IPS DF 6.9 (cell line): ENCODE data around the gene ZBTB6.
"Not testable (repeated sequence)": the region's sequence is repeated elsewhere in the genome, so short reads cannot be mapped to it uniquely, and the experiment has no call there.

Source experiments
- DNase-seq: peaks from one replicate; pipeline ENCODE4 v3.0.0-alpha.2; 2013; ENCODE audit warnings: low read depth, low spot score
- H3K27ac ChIP-seq: one replicate; pipeline ENCODE4 v1.5.1; 2013; ENCODE audit warnings: low read length, control low read depth
- H3K27me3 ChIP-seq: 2 replicates; pipeline ENCODE4 v1.6.1; 2013; ENCODE audit warnings: mild to moderate bottlenecking, low read length; ENCODE audit not compliant: control insufficient read depth, insufficient read depth
- H3K36me3 ChIP-seq: 2 replicates; pipeline ENCODE4 v1.6.1; 2013; ENCODE audit warnings: low read length; ENCODE audit not compliant: control insufficient read depth, insufficient read depth
- H3K4me1 ChIP-seq: 2 replicates; pipeline ENCODE4 v1.6.1; 2013; ENCODE audit warnings: low read length; ENCODE audit not compliant: control insufficient read depth, insufficient read depth
- H3K4me3 ChIP-seq: 2 replicates; pipeline ENCODE4 v1.5.1; 2013; ENCODE audit warnings: mild to moderate bottlenecking, low read length
- H3K9me3 ChIP-seq: 2 replicates; pipeline ENCODE4 v1.6.1; 2013; ENCODE audit warnings: low read length, inconsistent platforms; ENCODE audit not compliant: control insufficient read depth, insufficient read depth
- WGBS: extraction: QIAGEN DNeasy Blood & Tissue Kit; methylation state at CpG from one replicate; pipeline ENCODE4 v1.1.7; 2013; ENCODE audit warnings: mixed read lengths, missing lambda C conversion rate; ENCODE audit not compliant: insufficient read length, insufficient coverage; 5-methylcytosine and 5-hydroxymethylcytosine counted together

ZBTB6 gene

DNA sequence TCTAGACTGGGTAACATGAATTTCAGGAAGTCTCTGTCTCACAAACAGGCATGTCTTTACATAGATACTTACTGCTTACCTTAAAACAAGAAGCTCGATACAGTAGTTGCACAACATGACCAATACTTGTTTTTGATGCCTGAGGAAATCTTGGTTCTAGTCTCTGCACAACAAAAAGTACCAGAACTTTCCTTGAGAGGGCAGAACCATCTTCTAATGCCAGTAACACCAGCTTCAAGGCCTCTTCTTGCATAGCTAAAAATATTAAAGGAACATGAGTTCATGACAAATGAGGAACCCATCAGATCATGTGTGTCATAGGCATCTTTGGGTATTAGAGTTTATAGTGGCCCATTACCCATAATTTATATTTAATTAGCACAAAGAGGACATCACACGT, 30.0 kb downstream of the ZBTB6 start:
- H3K4me3 ChIP-seq, result no peak overlapping the region
- H3K36me3 ChIP-seq, result peaks cover 2% of the 10 kb centered on the region; the same call in 1 of the 2 replicates
- no peaks in the 10 kb centered on the region for H3K4me1 ChIP-seq
- WGBS, result 100% methylated on average over 1 of the region's 2 CpGs
- no peak for DNase-seq
- no peaks in the 10 kb centered on the region for H3K27me3 ChIP-seq
- H3K27ac ChIP-seq, result no peak overlapping the region
- no peaks in the 10 kb centered on the region for H3K9me3 ChIP-seq

GRCh38 chr9:122879443-122879842, 33.7 kb downstream of the ZBTB6 start:
- Histone ChIP-seq H3K9me3 (no peaks in the 10 kb centered on the region), H3K27me3 (no peaks in the 10 kb centered on the region), H3K36me3 (peaks cover 8% of the 10 kb centered on the region; the same call in 1 of the 2 replicates), H3K4me1 (no peaks in the 10 kb centered on the region), H3K27ac (no peak overlapping the region), H3K4me3 (no peak overlapping the region)
- no peak for DNase-seq
- WGBS, result no CpG with 5 or more reads among the region's 2 CpGs

- H3K36me3 ChIP-seq, result peaks cover 7% of the 10 kb centered on the region; the same call in 1 of the 2 replicates
- no peaks in the 10 kb centered on the region for H3K9me3 ChIP-seq
- no CpG with 5 or more reads among the region's 1 CpG for WGBS
Observed at GRCh38 chr9:122875523-122875922, 37.6 kb downstream of the ZBTB6 start.

GRCh38 chr9:122867276-122867675, 45.8 kb downstream of the ZBTB6 start:
- not testable (repeated sequence) for H3K27ac ChIP-seq, H3K9me3 ChIP-seq, H3K27me3 ChIP-seq, H3K4me1 ChIP-seq, DNase-seq, H3K36me3 ChIP-seq, H3K4me3 ChIP-seq
- WGBS, result no CpG with 5 or more reads among the region's 27 CpGs

More at GRCh38 chr9:122875523-122875922, 37.6 kb downstream of the ZBTB6 start:
- Histone ChIP-seq H3K27me3 (no peaks in the 10 kb centered on the region), H3K4me1 (no peaks in the 10 kb centered on the region), H3K4me3 (no peak overlapping the region), H3K27ac (no peak overlapping the region)
- no peak for DNase-seq

DNA sequence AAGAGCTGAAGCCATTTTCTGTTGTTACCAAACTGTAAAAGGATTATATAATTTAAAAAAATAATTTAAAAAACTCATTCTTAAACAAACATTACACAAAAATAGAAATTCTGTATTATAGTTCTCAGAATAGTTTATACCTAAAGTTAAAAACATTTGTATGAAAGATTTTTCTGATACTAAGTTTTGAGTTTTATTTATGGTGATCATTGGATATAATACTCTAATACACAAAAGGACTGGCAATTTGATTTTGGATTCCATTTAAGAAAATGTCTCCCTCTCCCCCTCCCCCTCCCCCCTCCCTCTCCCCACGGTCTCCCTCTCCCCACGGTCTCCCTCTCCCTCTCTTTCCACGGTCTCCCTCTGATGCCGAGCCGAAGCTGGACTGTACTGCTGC, 47.0 kb downstream of the ZBTB6 start:
- Histone ChIP-seq H3K27me3 (no peaks in the 10 kb centered on the region), H3K4me3 (no peak overlapping the region), H3K9me3 (no peaks in the 10 kb centered on the region), H3K27ac (no peak overlapping the region), H3K36me3 (no peaks in the 10 kb centered on the region; the same call in 1 of the 2 replicates), H3K4me1 (no peaks in the 10 kb centered on the region)
- DNase-seq, result no peak
- no CpG with 5 or more reads among the region's 5 CpGs for WGBS

GRCh38 chr9:122865300-122865699, 47.8 kb downstream of the ZBTB6 start:
- Histone ChIP-seq H3K4me3 (no peak overlapping the region), H3K27me3 (no peaks in the 10 kb centered on the region), H3K36me3 (no peaks in the 10 kb centered on the region), H3K9me3 (no peaks in the 10 kb centered on the region), H3K27ac (no peak overlapping the region), H3K4me1 (no peaks in the 10 kb centered on the region)
- no CpG with 5 or more reads among the region's 7 CpGs for WGBS
- no peak for DNase-seq

DNA sequence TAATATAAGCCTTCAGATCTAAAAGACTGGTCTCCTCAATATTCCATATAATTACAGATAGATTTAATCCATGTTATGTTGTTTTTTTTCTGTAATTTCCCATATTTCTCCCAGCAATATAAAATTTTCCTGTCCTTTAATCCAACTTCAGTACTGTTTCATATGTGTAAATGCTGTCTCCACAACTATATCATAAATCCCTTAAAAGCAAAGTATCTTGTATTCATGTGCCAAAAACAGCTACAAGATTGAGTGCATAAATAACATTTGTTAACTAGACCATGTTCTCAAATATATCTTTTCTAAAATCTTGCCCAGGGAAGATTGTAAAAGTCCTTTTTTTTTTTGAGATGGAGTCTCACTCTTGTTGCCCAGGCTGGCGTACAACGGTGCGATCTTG, 49.7 kb downstream of the ZBTB6 start:
- no peaks in the 10 kb centered on the region for H3K4me1 ChIP-seq
- H3K27me3 ChIP-seq, result no peaks in the 10 kb centered on the region
- H3K36me3 ChIP-seq, result peaks cover 5% of the 10 kb centered on the region
- WGBS, result no CpG with 5 or more reads among the region's 3 CpGs
- no peak for DNase-seq
- H3K9me3 ChIP-seq, result no peaks in the 10 kb centered on the region
- no peak overlapping the region for H3K27ac ChIP-seq
- H3K4me3 ChIP-seq, result no peak overlapping the region

GRCh38 chr9:122860319-122861142, 52.6 kb downstream of the ZBTB6 start:
- no peak overlapping the region for H3K4me3 ChIP-seq
- H3K27me3 ChIP-seq, result no peaks in the 10 kb centered on the region
- no peaks in the 10 kb centered on the region for H3K9me3 ChIP-seq
- DNase-seq, result no peak
- no peaks in the 10 kb centered on the region for H3K4me1 ChIP-seq
- WGBS, result no CpG with 5 or more reads among the region's 8 CpGs
- H3K27ac ChIP-seq, result no peak overlapping the region
- H3K36me3 ChIP-seq, result peaks cover 13% of the 10 kb centered on the region
